ENCODE data around the gene SELENOP.

GRCh38 chr5:42770003-42770402 lies 41.7 kb downstream of the SELENOP start:
- no peak for TF ChIP-seq ZFP30 (CRISPR knock-in tag; IDR thresholded peaks at IDR 0.05; ENCODE audit: borderline replicate concordance)
- TF ChIP-seq POLR2AphosphoS5 (IDR thresholded peaks at IDR 0.05; ENCODE audit: control insufficient read depth, insufficient read depth, low read depth, low read length) = no peak
- no peak for TF ChIP-seq XRCC4 (IDR thresholded peaks at IDR 0.05; ENCODE audit: extremely low read depth, insufficient read depth, insufficient read length)
- no peak for TF ChIP-seq RB1 (IDR thresholded peaks at IDR 0.05; ENCODE audit: low read depth)
- TF ChIP-seq ARID3A (IDR thresholded peaks at IDR 0.05; ENCODE audit: borderline replicate concordance, low read depth, low read length) = no peak

Measured in K562 (cell line).